Activated gamma-delta T cell treated with Interleukin-2 at 50 U/mL for 16 hours (primary cell): ENCODE measurements around the gene PDE3B.
"Not testable (repeated sequence)": the region's sequence is repeated elsewhere in the genome, so short reads cannot be mapped to it uniquely, and the experiment has no call there.

Source experiments
- DNase-seq: peaks from one replicate; pipeline ENCODE4 v3.0.0-alpha.2; 2020

The PDE3B gene

DNA sequence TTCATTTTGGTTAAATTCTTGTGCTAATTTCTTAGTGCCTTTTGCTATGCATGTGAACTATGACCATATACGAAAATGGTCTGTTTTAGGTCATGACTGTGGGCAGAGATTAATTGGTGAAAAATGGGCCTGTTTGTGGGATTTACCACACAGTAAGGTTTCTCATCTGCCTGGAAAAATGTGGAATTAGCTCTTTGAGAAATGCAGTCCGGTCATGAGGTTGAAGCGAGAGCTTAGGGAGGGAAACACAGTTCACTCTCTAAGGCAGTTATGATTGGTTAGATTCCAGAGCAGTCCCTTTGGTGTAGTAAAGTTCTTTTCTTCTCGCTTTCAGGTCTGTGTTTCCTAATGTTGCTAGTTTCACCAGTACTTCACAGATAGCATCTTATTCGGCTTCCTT is 1.2 kb upstream of the PDE3B start:
- no peak for DNase-seq

- no peak for DNase-seq
Measured at GRCh38 chr11:14642873-14643696, 519 bp upstream of the PDE3B start.

- peak; percentile 45 for DNase-seq
Measured at GRCh38 chr11:14644226-14645014, 816 bp downstream of the PDE3B start.

GRCh38 chr11:14645015-14645912 is 1.7 kb downstream of the PDE3B start:
- no peak for DNase-seq

DNA sequence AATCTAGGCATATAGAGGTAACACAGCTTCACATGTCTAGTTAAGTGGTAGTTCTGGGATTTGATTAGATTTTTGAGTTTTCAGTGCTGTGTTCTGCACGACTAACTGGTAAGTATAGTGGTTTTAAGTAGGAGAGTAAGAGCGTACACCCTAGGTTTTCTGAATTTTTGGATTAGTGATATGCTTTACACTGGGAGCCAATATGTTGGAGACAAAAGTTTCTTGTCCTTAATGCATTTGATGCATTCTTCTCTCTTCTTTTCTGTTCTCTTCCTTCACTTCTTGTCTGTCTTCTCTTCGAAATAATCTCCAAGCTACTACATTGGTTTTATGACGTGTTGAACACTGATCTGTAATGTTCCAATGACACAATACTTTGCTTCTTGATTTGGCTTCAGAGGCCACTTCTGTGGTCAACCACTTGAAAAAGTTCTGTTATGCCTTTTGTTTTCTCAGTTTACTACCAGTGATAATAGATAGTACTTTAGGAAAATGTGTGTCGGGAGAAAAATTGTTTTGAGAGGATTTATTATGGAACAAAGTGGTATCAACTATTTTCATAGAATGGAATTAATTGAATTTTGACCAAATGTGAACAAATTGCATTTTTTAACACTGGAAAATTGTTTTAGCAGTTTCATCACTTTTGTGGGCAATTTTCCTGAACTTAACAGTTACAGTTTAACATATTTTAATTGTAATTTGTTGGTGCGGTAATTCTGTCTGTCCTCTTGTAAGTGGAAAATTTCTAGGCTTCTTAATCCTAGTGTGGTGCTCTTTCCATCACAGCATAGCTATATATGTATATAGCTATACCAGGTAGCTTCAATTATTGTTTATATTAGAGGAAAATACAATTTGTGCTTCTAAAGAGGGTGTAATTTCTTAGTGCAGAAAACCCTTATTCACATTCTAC is 2.6 kb downstream of the PDE3B start:
- DNase-seq, result no peak

DNA sequence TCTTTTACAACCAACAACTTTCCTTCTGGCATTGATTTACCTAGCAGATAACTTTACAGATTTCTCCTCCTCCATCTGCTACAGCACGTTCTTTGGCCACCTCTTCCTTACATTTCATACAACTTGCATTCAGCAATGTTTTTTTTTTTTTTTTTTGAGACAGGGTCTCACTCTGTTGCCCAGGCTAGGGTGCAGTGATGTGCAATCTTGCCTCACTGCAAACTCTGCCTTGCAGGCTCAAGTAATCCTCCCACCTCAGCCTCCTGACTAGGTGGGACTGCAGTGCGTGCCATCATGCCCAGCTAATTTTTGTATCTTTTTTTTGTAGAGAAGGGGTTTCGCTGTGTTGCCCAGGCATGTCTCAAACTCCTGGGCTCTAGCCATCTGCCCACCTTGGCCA is 6.5 kb downstream of the PDE3B start:
- no peak for DNase-seq

- DNase-seq, result no peak
Measured at GRCh38 chr11:14653090-14653489, 9.5 kb downstream of the PDE3B start.

DNA sequence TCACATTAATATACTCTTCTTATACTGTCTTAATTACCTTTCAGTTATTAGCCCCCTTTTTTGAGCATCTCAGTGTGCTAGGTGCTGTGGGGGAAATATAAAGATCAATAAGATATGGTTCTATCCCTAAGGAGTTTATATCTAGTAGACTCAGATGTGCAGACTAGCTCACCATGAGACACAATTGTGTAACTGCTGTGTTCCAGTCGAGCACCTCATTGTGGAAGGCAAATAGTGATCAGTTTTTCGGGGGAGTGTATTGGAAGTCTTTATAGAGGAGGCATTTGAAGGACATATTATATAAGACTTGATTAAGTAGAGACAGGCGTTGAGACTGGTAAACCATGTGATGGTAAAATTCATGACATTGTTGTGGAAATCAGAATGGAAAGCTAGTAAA is 11.8 kb downstream of the PDE3B start:
- DNase-seq, result no peak

- DNase-seq, result no peak
Measured at GRCh38 chr11:14656536-14657457, 13.2 kb downstream of the PDE3B start.

GRCh38 chr11:14657841-14658240 is 14.2 kb downstream of the PDE3B start:
- no peak for DNase-seq

DNA sequence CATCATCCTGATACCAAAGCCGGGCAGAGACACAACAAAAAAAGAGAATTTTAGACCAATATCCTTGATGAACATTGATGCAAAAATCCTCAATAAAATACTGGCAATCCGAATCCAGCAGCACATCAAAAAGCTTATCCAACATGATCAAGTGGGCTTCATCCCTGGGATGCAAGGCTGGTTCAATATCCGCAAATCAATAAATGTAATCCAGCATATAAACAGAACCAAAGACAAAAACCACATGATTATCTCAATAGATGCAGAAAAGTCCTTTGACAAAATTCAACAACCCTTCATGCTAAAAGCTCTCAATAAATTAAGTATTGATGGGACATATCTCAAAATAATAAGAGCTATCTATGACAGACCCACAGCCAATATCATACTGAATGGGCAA is 21.3 kb downstream of the PDE3B start:
- not testable (repeated sequence) for DNase-seq

- not testable (repeated sequence) for DNase-seq
Measured at GRCh38 chr11:14667329-14667728, 23.7 kb downstream of the PDE3B start.

- DNase-seq, result no peak
Measured at GRCh38 chr11:14668731-14669301, 25.2 kb downstream of the PDE3B start.

DNA sequence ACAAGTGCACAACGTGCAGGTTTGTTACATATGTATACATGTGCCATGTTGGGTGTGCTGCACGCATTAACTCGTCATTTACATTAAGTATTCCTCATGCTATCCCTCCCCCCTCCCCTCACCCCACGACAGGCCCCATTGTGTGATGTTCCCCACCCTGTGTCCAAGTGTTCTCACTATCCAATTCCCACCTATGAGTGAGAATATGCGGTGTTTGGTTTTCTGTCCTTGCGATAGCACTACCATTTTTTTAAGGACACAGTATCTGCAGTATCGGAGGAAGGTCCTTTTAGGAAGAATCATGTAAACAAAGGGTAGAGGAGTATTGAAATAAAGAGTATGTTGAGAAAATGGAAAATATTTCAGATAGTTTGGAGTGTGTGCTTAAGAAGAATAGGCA is 25.9 kb downstream of the PDE3B start:
- DNase-seq, result no peak

GRCh38 chr11:14669958-14670357 is 26.4 kb downstream of the PDE3B start:
- no peak for DNase-seq

GRCh38 chr11:14672635-14673034 is 29.0 kb downstream of the PDE3B start:
- DNase-seq, result no peak

DNA sequence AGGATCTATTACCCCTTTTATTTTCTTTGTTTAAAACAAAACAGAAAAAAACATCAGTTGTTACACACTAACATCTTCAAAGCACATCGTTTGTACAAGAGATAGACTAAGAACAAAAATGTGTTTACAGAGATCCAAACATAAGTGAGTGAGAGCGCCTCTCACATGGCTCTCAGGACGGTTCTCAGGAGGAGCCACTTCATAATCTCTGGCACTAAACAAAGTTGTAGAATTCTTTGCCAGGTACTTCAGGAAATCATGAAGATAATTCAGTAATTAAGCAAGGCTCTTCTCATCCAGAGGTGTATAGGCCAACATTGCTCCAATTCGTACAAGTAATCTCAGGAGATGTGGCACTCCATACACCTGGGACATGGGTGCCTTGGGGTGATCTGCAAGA is 29.8 kb downstream of the PDE3B start:
- DNase-seq, result no peak

- DNase-seq, result no peak
Measured at GRCh38 chr11:14673824-14674405, 30.3 kb downstream of the PDE3B start.

DNA sequence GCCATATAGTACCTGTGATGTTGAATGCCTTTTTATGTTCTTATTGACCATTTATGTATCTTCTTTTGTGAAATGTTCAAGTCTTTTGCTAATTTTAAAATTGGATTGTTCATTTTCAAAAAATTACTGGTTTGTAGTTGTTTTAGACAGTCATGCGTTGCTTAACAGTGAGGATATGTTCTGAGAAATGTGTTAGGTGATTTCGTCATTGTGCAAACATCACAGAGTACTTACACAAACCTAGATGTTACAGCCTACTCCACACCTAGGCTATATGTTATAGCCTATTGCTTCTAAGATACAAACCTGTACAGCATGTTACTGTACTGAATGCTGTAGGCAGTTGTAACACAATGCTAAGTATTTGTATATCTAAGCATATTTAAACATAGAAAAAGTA is 32.5 kb downstream of the PDE3B start:
- no peak for DNase-seq

GRCh38 chr11:14677146-14677545 is 33.5 kb downstream of the PDE3B start:
- no peak for DNase-seq
